ENCODE results near the gene XYLT1. TPM values are rescaled to one million over a fixed set of nuclear protein-coding genes. Genes with fewer than 3 reads are reported as not detected.

Gene XYLT1
- total and polyA plus RNA-seq, 2 of the 8 experiments (the other 6 are each of a cell fraction or from before 2014, with no cell fraction given): 6.6 to 25.4 TPM

- CTCF ChIA-PET (ENCODE audit: partially characterized antibody): interaction anchor here (0.7 to 2.2 kb wide), 9 partner anchors 14 to 102 kb away, joined by 3 to 7 read pairs (median 4); no protein-coding TSS in a partner anchor
- H3K4me1 ChIP-seq (replicated peaks in 1 of 4; ENCODE audit: control insufficient read depth in 3 of 4, insufficient read depth in 4 of 4, low read length in 3 of 4): peaks cover 0 to 26% (median 23%) of the 10 kb centered on the region in 4 experiments; a peak in 6 of 7 replicates
- H3K27me3 ChIP-seq (replicated peaks in 1 of 4; ENCODE audit: control insufficient read depth in 3 of 4, extremely low read depth in 1 of 4, insufficient read depth in 3 of 4, low read length in 3 of 4): no peaks in the 10 kb centered on the region
- TF ChIP-seq KDM4A (IDR thresholded peaks at IDR 0.05; ENCODE audit: low read depth, low read length, severe bottlenecking): no peak
- TF ChIP-seq HDAC2 (IDR thresholded peaks at IDR 0.05; ENCODE audit: borderline replicate concordance in 1 of 2, low read depth in 2 of 2, low read length in 2 of 2): no peak
- TF ChIP-seq KDM5A (IDR thresholded peaks at IDR 0.05; ENCODE audit: low read length): no peak
- no peak for TF ChIP-seq CHD1 (IDR thresholded peaks at IDR 0.05; ENCODE audit: low read depth, low read length)
- no peak for TF ChIP-seq GABPA (IDR thresholded peaks at IDR 0.05; ENCODE audit: borderline replicate concordance, insufficient read depth, low read length)
- TF ChIP-seq CHD2 (IDR thresholded peaks at IDR 0.05; ENCODE audit: low read length): no peak
- TF ChIP-seq BACH1 (IDR thresholded peaks at IDR 0.05; ENCODE audit: low read length): no peak
- TF ChIP-seq BRCA1 (IDR thresholded peaks at IDR 0.05; ENCODE audit: low read depth, low read length): no peak
- TF ChIP-seq JUND (IDR thresholded peaks at IDR 0.05; ENCODE audit: low read length): no peak
- TF ChIP-seq RXRA (IDR thresholded peaks at IDR 0.05; ENCODE audit: insufficient read depth, low read depth, low read length): no peak
- TF ChIP-seq CBX8 (IDR thresholded peaks at IDR 0.05; ENCODE audit: borderline replicate concordance, low read depth, low read length): no peak
- no peak for TF ChIP-seq CBX5 (IDR thresholded peaks at IDR 0.05; ENCODE audit: low read depth, low read length)
- TF ChIP-seq EP300 (IDR thresholded peaks at IDR 0.05; ENCODE audit: borderline replicate concordance in 1 of 2, low read depth in 2 of 2, low read length in 2 of 2): no peak
These were observed 104.3 kb downstream of the XYLT1 start for GRCh38 chr16:17366299-17366961.

More at GRCh38 chr16:17366299-17366961, 104.3 kb downstream of the XYLT1 start:
- H2BK20ac ChIP-seq (ENCODE audit: low read length): peak overlapping the region; percentile 73; the same call in 1 of the 2 replicates
- H3K4me3 ChIP-seq (ENCODE audit: extremely low read depth in 1 of 4, insufficient read depth in 2 of 4, low read depth in 3 of 4, low read length in 4 of 4): no peak overlapping the region
- H4K8ac ChIP-seq (ENCODE audit: extremely low read depth, insufficient read depth, low read length): no peak overlapping the region
- peak overlapping the region; percentile 98; the same call in 1 of the 2 replicates for H2AK5ac ChIP-seq (ENCODE audit: low read depth, low read length)
- H3K9ac ChIP-seq (replicated peaks in 1 of 4; ENCODE audit: extremely low read depth in 1 of 4, low read depth in 3 of 4, low read length in 3 of 4): no peak overlapping the region
- no peaks in the 10 kb centered on the region for H3K9me3 ChIP-seq (ENCODE audit: insufficient read depth in 2 of 2, low read depth in 1 of 2, low read length in 1 of 2)
- no peaks in the 10 kb centered on the region; the same call in 1 of the 2 replicates for H3K79me1 ChIP-seq (ENCODE audit: low read depth, low read length)
- H3K79me2 ChIP-seq (ENCODE audit: control insufficient read depth in 1 of 2, insufficient read depth in 2 of 2, low read length in 2 of 2): peaks cover 0 to 4% of the 10 kb centered on the region in 2 experiments; a peak in 1 of 4 replicates
- no peak overlapping the region for H3K4me2 ChIP-seq (ENCODE audit: insufficient read depth in 1 of 2, low read depth in 2 of 2, low read length in 2 of 2)
- H2BK12ac ChIP-seq (ENCODE audit: low read depth, low read length): peak overlapping the region; percentile 85
- no peak overlapping the region for H3K4ac ChIP-seq (replicated peaks; ENCODE audit: insufficient read length, low read depth, low read length)
- H2AFZ ChIP-seq (ENCODE audit: low read length): no peak overlapping the region
- no peak overlapping the region for H3K27ac ChIP-seq (ENCODE audit: low read depth, low read length)
- H4K20me1 ChIP-seq (replicated peaks in 1 of 2; ENCODE audit: control insufficient read depth in 1 of 2, insufficient read depth in 2 of 2, low read length in 2 of 2): peaks cover 0 to 2% of the 10 kb centered on the region in 2 experiments
- WGBS, 2 experiments (ENCODE audit: extremely low coverage in 1 of 2, insufficient coverage in 1 of 2, insufficient read length in 1 of 2, insufficient replicate concordance in 2 of 2, low coverage in 1 of 2, low lambda C conversion rate in 2 of 2, missing lambda C conversion rate in 1 of 2): 87% methylated on average over 8 of the region's 8 CpGs; no CpG with 5 or more reads in 1 of the 2 experiments
- no peak overlapping the region for H2BK120ac ChIP-seq (replicated peaks; ENCODE audit: low read depth, low read length)
- peak overlapping the region; percentile 71; the same call in 1 of the 2 replicates for H2BK5ac ChIP-seq (ENCODE audit: low read depth, low read length)
- H3K36me3 ChIP-seq (ENCODE audit: control insufficient read depth in 2 of 4, insufficient read depth in 4 of 4, low read length in 3 of 4): no peaks in the 10 kb centered on the region
- no peaks in the 10 kb centered on the region for H3K23me2 ChIP-seq (ENCODE audit: low read depth, low read length)
- no peak overlapping the region for H4K5ac ChIP-seq (ENCODE audit: insufficient read length, low read depth, low read length)
- no peak overlapping the region for H3K56ac ChIP-seq (replicated peaks; ENCODE audit: insufficient read length, low read depth, low read length)
- no peak overlapping the region for H2BK15ac ChIP-seq (ENCODE audit: low read length)
- H4K91ac ChIP-seq (replicated peaks; ENCODE audit: insufficient read length, low read length): no peak overlapping the region
- no peak overlapping the region for H3K23ac ChIP-seq (ENCODE audit: insufficient read length)
- FAIRE-seq (no peak), DNase-seq (ENCODE audit: low read depth in 1 of 2, low spot score in 2 of 2) (no peak)
- H3K18ac ChIP-seq (ENCODE audit: extremely low read depth, low read length): peak overlapping the region; percentile 66; the same call in 1 of the 2 replicates
- H3K14ac ChIP-seq (ENCODE audit: insufficient read length): no peak overlapping the region
- POLR2A ChIA-PET (ENCODE audit: partially characterized antibody): no interaction called here

Measured in H1 (cell line).